ENCODE measurements around the gene IGSF21.
"Not testable (repeated sequence)": the region's sequence is repeated elsewhere in the genome, so short reads cannot be mapped to it uniquely, and the experiment has no call there.

The IGSF21 gene

DNA sequence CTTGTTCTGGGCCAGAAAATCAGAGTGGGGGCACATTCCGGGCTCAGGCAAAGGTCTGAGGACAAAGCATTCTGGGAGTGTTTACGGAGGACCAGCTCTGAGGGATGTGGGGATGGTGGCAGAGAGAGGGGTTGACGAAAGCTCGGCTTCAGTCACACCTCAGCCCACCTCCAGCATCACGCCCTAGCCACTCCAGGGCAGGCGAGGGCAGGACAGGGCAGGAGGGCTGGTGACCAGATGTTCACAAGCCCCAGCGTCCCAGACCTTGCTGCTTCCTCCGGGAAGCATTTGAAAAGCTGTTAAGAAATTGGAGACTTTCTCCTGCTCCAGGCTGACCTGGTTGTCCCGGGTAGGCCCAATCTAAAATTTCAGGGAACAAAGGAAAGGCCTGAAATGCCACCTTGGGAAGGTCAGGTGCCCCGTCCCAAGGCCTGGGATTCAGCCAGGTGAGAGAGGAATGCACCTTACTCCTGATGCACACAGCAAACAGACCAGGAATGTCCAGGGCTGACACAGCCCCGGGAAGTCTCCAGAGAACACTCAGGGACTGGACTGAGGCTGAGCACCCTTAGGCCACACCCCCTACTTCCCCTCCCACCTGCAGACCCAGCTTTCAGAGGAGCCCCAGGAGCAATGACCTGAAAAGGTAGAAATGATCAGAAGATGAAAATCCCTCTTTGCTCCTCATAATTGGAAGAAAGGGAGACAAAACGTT is 301.2 kb downstream of the IGSF21 start:
- DNase-seq, result no peak

- no peak for DNase-seq
Measured at GRCh38 chr1:18409609-18410237, 302.1 kb downstream of the IGSF21 start.

DNA sequence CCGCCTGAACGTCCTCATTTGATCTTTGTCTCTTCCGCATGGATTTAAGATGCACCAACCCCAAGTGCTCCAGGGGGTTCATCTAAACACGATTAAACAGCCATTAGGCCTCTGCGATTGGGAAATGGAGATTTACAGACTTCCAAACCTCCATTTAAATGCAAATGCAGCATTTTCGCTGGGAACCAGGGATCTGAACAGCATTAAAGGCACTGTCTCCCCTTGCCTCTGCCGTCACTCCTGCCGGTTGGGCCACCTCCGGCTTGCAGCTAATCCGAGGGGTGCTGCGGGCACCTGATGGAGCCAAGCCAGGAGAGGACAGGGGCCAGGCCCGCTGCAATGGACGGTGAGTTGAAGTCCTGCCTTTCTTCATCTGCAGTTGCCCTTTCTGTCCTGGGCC is 302.8 kb downstream of the IGSF21 start:
- DNase-seq, result no peak

DNA sequence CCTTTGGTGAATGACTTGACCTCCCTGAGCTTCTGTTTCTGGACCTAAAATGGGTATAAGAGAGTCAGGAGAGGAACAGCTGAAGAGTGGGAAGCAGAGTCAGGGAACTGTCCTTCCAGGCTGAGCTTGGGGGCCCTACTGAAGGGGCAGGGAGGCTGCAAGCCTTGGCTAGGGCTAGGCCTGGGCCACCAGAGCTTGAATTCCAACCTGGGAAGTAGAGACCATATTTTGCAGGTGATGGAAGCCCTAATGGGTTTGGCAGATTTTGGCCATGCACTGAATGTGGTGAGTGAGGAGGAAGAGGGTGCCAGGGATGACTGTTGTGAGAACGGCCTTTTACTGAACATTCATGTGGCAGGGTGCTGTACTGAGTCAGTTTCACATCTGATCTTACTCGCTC is 303.7 kb downstream of the IGSF21 start:
- DNase-seq, result no peak

- DNase-seq, result no peak
Measured at GRCh38 chr1:18411820-18412641, 304.4 kb downstream of the IGSF21 start.

GRCh38 chr1:18412882-18413353 is 305.3 kb downstream of the IGSF21 start:
- no peak for DNase-seq

GRCh38 chr1:18413541-18414305 is 306.1 kb downstream of the IGSF21 start:
- no peak for DNase-seq

DNA sequence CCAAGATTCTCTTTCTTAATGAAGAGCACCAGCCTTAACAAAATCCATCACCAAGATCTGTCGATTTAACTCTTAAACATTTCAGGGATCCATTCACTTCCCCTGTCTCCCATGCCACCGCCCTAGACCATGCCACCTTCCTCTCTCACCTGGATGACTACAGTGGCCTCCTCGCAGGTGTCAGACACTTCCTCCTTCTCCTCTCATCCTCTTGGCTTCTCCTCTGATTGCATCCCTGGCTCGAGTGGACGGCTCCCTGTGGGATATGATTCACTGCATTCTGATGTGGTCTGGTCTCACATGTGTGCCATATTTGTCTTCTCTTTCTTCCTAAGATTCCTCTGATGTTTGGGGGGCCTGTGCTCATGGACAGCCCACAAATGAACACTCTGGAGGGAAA is 306.7 kb downstream of the IGSF21 start:
- DNase-seq, result no peak

DNA sequence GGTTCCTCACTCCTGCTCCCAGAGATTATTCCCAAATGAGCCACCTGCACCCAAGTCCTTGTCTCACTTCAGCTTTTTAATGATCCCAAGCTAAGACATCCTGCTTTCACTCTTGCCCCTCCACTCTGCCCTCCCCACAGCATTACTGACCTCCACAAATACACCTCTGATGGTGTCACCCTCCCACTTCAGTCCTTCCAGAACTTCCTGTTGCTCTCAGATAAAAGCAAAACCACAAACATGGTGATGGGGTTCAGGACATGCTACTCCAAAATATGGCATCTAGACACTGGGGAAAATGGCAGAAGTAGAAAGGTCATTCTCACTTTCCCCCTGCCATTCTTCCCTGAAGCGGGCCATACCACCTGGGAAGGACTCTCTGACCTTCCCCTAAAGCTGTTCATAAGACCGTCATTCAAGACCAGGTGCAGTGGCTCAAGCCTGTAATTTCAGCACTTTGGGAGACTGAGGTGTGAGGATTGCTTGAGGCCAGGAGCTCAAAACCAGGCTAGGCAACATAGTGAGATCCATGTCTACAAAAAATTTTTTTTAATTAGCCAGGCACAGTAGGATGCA is 307.4 kb downstream of the IGSF21 start:
- DNase-seq, result no peak

- DNase-seq, result no peak
Measured at GRCh38 chr1:18415448-18416027, 307.9 kb downstream of the IGSF21 start.

DNA sequence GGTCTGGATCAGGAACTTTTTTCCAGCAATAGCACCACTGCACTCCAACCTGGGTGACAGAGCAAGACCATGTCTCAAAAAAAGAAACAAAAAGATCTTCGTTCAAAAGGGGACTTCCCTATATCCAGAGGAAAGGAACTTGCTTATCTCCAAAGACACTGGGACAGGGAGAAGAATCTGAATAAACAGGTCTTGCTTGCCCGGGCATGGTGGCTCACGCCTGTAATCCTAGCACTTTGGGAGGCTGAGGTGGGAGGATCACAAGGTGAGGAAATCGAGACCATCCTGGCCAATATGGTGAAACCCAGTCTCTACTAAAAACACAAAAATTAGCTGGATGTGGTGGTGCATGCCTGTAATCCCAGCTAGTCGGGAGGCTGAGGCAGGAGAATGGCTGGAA is 308.5 kb downstream of the IGSF21 start:
- not testable (repeated sequence) for DNase-seq

DNA sequence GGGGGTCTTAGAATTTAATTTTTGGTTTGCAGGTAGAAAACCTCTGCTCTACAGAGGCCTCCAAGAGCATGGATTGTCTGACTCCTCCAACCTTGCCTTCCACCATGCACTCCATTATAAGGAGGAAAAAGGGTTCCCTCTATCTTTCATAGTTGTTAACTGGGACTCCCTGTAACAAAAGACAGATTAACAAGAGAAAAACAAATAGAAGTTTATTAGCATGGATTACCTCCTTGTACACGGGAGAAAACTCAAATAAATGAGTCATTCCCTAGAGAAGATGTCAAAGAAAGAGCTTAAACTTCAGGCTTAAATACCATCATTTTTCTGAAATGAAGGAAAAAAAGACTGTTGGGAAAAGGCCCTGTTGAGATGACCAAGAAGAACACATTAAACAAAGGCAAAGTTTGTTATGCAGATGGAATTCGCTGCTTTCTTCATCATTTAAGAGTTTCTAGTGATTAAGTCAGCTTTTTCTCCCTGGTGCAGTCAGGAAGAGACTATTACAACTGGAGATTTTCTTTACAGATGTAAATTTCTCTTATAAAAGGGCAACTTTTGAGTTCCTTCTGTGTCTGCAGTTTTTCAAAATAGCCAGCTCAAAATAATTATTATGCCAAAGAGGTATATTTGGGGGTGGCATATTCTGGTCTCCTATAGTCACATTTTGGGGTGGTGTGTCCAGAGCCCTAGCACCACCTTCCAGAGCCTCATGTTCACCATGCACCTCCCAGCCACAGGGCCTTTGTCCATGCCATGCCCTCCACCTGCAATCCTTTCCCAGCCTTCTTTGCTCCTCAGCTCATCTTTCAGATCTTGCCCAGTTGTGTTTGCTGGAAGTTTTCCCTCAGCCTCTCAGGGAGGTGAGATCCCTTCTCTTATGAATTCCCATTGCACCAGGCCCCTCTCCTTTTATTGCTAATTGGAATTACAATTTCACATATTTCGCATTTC is 310.0 kb downstream of the IGSF21 start:
- no peak for DNase-seq

DNA sequence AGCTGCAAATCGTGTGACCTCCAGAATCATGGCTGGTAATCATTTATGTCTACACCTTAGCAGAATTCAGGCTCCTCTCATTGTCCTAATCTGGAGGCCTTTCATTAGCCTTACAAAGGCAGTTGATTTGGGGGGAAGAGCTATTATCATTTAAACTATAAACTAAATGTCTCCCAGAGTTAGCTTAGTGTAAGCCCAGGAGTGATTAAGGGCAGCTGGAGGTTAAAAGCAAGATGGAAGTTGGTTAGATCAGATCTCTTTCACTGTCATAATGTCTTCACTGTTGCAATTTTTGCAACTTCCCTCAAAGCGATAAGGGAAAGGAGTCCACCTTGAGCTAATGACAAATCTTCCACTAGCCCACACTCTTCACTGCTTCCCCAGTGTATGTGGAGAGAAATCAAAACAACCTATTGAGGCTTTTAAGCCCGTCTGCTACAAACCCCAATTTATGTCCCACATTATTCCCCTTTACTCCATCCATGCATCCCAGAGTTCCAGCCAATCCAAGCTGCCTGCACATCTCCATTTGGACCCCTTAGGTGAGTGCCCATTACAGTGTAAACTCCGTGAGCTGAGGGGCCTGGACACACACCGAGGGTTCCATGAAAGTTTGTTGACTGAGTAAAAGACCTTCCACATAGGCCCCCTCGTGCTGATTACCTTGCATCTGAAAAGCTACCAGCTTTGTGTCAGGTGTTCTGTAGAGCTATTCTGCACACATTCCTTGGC is 311.7 kb downstream of the IGSF21 start:
- no peak for DNase-seq

- DNase-seq, result no peak
Measured at GRCh38 chr1:18419845-18420184, 312.2 kb downstream of the IGSF21 start.

DNA sequence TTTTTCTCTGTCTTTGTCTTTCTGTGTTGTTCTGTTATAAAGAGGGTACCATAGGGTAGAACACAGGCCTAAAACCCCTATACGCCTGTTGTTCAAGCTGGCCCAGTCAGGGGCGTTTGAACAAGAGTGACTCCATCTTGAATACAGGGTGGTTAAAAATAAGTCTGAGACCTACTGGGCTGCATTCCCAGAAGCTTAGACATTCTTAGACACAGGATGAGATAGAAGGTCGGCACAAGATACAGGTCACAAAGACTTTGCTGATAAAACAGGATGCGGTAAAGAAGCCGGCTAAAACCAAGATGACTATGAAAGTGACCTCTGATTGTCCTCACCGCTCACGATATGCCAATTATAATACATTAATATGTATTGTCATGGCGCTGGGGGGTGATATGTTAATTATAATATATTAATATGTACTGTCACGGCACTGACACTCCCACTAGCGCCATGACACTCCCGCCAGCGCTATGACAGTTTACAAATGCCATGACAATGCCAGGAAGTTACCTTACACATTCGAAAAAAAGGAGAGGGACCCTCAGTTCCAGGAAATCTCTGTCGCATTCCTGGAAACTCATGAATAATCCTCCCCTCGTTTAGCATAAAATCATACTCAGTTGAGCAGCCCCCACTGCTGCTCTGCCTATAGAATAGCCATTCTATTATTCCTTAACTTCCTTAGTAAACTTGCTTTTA is 314.6 kb downstream of the IGSF21 start:
- DNase-seq, result no peak

DNA sequence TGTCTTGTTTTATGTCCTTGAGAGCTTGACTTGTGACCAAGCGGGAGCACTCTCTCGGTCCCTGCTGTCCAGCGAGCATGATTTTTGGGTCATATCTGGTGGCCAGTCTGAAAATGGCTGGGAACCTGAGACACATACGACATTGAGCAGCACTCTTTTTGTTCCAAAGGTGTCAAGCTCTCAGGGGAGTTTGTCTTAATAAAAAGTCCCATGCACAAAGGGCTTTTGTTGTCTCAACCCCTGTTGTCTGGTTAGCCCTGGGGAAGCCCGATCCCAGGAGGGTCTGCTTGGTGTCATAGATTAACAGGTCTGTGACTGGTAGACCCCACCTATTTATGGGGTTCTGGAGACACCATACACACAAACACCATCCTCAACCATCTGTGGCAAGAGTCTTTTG is 315.4 kb downstream of the IGSF21 start:
- no peak for DNase-seq

DNA sequence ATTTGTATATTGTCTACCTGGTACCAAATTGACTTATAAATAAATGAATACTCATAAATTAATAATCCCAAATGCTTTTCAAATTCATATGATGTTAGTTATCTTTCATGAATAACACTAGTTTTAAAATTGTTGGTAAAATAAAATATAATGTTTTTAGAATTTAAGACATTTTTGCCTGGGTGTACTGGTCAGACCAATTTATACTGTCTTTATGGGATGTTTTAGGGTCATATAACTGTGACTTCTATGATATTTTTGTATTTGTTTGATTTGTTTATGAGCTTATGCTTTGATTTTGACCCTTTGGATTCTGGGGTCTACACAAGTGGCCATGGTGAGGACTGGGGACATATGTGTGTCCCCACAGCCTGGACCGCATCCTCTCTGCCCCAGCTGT is 319.0 kb downstream of the IGSF21 start:
- DNase-seq, result no peak
